Left ventricle myocardium inferior (tissue), 1 donor: ENCODE data around the gene TAF7L. TPM values are rescaled to one million over a fixed set of nuclear protein-coding genes. Genes with fewer than 3 reads are reported as not detected.

ENCODE experiments used
- DNase-seq: peaks from one replicate; pipeline ENCODE4 v3.0.0-alpha.2; 2020
- H3K27ac ChIP-seq: fragments of 200-600 bp; replicated peaks from 2 replicates; pipeline ENCODE4 v1.8.0; 2021
- H3K27me3 ChIP-seq: fragments of 200-600 bp; 2 replicates; pipeline ENCODE4 v1.8.0; 2021; ENCODE audit warnings: low read depth
- H3K36me3 ChIP-seq: fragments of 200-600 bp; 2 replicates; pipeline ENCODE4 v1.8.0; 2021
- H3K4me1 ChIP-seq: fragments of 200-600 bp; 2 replicates; pipeline ENCODE4 v1.8.0; 2021
- H3K4me3 ChIP-seq: fragments of 200-600 bp; 2 replicates; pipeline ENCODE4 v1.8.0; 2021; ENCODE audit warnings: mild to moderate bottlenecking, moderate library complexity
- H3K9me3 ChIP-seq: fragments of 200-600 bp; replicated peaks from 2 replicates; pipeline ENCODE4 v1.8.0; 2021
- CTCF ChIP-seq: fragments of 200-600 bp; IDR thresholded peaks from 2 replicates; pipeline ENCODE4 v1.8.0; 2021; ENCODE audit warnings: antibody characterized with exemption, mild to moderate bottlenecking, borderline replicate concordance
- intact Hi-C: fragments of 100-400 bp; cut with micrococcal nuclease; formaldehyde crosslinking; loops from one replicate; pipeline ENCODE4 v1.11.0; 2022
- total RNA-seq: library from RNA; stranded (reverse); fragmentation: NEBNext Ultra II Directional; extraction: Animal tissue kit (Norgen Biotek cat#: 25700); gene quantifications from one replicate; pipeline ENCODE4 v1.2.1, GENCODE V29; 2021
- donor health status: DM: no; HTN: yes; CAD: no; lungs with severe emphysema.

Gene TAF7L
- total RNA-seq, 1 donor from 2014 or later = 0.08 TPM

GRCh38 chrX:101260435-101260834 is 30.7 kb downstream of the TAF7L start:
- H3K9me3 ChIP-seq = no peaks in the 10 kb centered on the region
- H3K27me3 ChIP-seq = no peaks in the 10 kb centered on the region
- TF ChIP-seq CTCF = no peak
- H3K4me3 ChIP-seq = no peak overlapping the region
- no peak for DNase-seq
- H3K27ac ChIP-seq = no peak overlapping the region
- no peaks in the 10 kb centered on the region for H3K36me3 ChIP-seq
- H3K4me1 ChIP-seq = no peaks in the 10 kb centered on the region
- intact Hi-C loops = no loop called here

GRCh38 chrX:101258259-101258581 is 32.9 kb downstream of the TAF7L start:
- Histone ChIP-seq H3K4me1 (no peaks in the 10 kb centered on the region), H3K36me3 (no peaks in the 10 kb centered on the region), H3K4me3 (no peak overlapping the region), H3K27ac (no peak overlapping the region), H3K27me3 (no peaks in the 10 kb centered on the region), H3K9me3 (no peaks in the 10 kb centered on the region)
- intact Hi-C loops = no loop called here
- TF ChIP-seq CTCF = no peak
- no peak for DNase-seq

- no peaks in the 10 kb centered on the region for H3K27me3 ChIP-seq
- no peak overlapping the region for H3K4me3 ChIP-seq
- H3K36me3 ChIP-seq = no peaks in the 10 kb centered on the region
- no peak for TF ChIP-seq CTCF
- H3K27ac ChIP-seq = no peak overlapping the region
- intact Hi-C loops = no loop called here
- H3K9me3 ChIP-seq = no peaks in the 10 kb centered on the region
- DNase-seq = no peak
- H3K4me1 ChIP-seq = no peaks in the 10 kb centered on the region
These were observed 33.5 kb downstream of the TAF7L start for GRCh38 chrX:101257448-101258258.

- no peak overlapping the region for H3K4me3 ChIP-seq
- no peaks in the 10 kb centered on the region for H3K4me1 ChIP-seq
- no peaks in the 10 kb centered on the region for H3K9me3 ChIP-seq
- H3K27me3 ChIP-seq = no peaks in the 10 kb centered on the region
- no peaks in the 10 kb centered on the region for H3K36me3 ChIP-seq
- no peak for DNase-seq
- H3K27ac ChIP-seq = no peak overlapping the region
- no peak for TF ChIP-seq CTCF
- intact Hi-C loops = no loop called here
These were observed 38.5 kb downstream of the TAF7L start for GRCh38 chrX:101252634-101253033.

- H3K4me1 ChIP-seq = no peaks in the 10 kb centered on the region
- H3K4me3 ChIP-seq = no peak overlapping the region
- no peak for TF ChIP-seq CTCF
- intact Hi-C loops = no loop called here
- H3K27me3 ChIP-seq = no peaks in the 10 kb centered on the region
- H3K27ac ChIP-seq = no peak overlapping the region
- no peaks in the 10 kb centered on the region for H3K9me3 ChIP-seq
- no peaks in the 10 kb centered on the region for H3K36me3 ChIP-seq
- DNase-seq = no peak
These were observed 49.6 kb downstream of the TAF7L start for GRCh38 chrX:101241531-101241930.
